Testis (tissue), 3 donors: ENCODE results near the gene ABHD2. TPM values are rescaled to one million over a fixed set of nuclear protein-coding genes. Genes with fewer than 3 reads are reported as not detected.

Experiments used
- DNase-seq: peaks from one replicate; pipeline ENCODE4 v3.0.0-alpha.2; 2019
- H3K27ac ChIP-seq, 2 donors: fragments of 200-600 bp; sonication (generic); one replicate each; pipeline ENCODE4 v1.5.1; 2019
- H3K27me3 ChIP-seq: fragments of 200-600 bp; sonication (generic); one replicate; pipeline ENCODE4 v1.5.1; 2019
- H3K36me3 ChIP-seq: fragments of 200-600 bp; sonication (generic); one replicate; pipeline ENCODE4 v1.5.1; 2017; ENCODE audit warnings: low read depth; ENCODE audit errors: missing control alignments
- H3K4me1 ChIP-seq: fragments of 200-600 bp; sonication (generic); one replicate; pipeline ENCODE4 v1.5.1; 2019
- H3K4me3 ChIP-seq, 2 donors: fragments of 200-600 bp; sonication (generic); one replicate each; pipeline ENCODE4 v1.5.1; 2017 to 2019
- H3K9me3 ChIP-seq: fragments of 200-600 bp; sonication (generic); one replicate; pipeline ENCODE4 v1.5.1; 2017
- POLR2A ChIP-seq: fragments of 450-650 bp; IDR thresholded peaks from one replicate; pipeline ENCODE4 v1.6.1; 2017; ENCODE audit warnings: antibody characterized with exemption, mild to moderate bottlenecking, moderate library complexity
- WGBS, 2 donors: methylation state at CpG; one replicate each; pipeline ENCODE4 v1.1.5; 2018; 5-methylcytosine and 5-hydroxymethylcytosine counted together
- intact Hi-C: fragments of 100-400 bp; cut with DNase I; formaldehyde crosslinking; loops from one replicate; pipeline ENCODE4 v1.15.1; 2023; ENCODE audit warnings: low total_unique reads
- polyA plus RNA-seq: library from polyadenylated mRNA; stranded (reverse); fragments of 350-450 nt; fragmentation: Illumina TruSeq; extraction: RNeasy Lipid Tissue Mini Kit (QIAGEN cat#74804); gene quantifications from one replicate; pipeline ENCODE4 v1.2.3, GENCODE V29; 2014; ENCODE audit warnings: low read depth, low replicate concordance; ENCODE audit not compliant: insufficient read depth
- total RNA-seq, 2 donors: library from RNA; depleted of rRNA; stranded (reverse); fragments of >200 nt; gene quantifications; one replicate each; pipeline ENCODE4 v1.2.3, GENCODE V29; 2016
- TF ChIP-seq, protein P1 (sequence below), 3 experiments: fragments of 450-650 bp in 2 of 3; fragments of 200-600 bp in 1 of 3; sonication (generic) in 1 of 3; IDR thresholded peaks; one replicate each; pipeline ENCODE4 v1.5.1; 2016 to 2019; ENCODE audit warnings: antibody characterized with exemption in 3 of 3, mild to moderate bottlenecking in 2 of 3, moderate library complexity in 1 of 3

ABHD2 gene
- total and polyA plus RNA-seq, 3 donors from 2014 or later: 82.5 to 214 (median 109) TPM

DNA sequence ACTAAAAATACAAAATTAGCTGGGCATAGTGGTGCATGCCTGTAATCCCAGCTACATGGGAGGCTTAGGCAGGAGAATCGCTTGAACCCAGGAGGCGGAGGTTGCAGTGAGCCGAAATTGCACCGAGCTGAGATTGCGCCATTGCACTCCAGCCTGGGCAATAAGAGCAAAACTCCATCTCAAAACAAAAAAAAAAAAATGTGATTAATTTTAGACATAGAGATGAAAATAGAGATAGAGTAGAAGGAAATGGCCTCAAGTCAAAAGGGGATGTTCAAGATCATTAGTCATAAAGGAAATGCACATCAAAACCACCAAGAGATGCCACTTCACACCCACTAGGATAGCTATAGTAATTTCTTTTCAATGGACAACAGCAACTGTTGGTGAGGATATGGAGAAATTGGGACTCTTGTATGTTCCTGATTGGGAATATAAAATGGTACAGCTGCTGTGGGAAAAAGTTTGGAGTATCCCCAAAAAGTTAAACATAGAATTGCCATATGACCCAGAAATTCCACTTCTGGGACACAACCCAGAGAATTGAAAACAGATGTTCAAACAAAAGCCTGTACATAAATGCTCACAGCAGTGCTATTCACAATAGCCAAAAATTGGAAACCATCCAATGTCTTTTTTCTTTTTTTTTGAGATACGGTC, 55.4 kb downstream of the ABHD2 start:
- H3K9me3 ChIP-seq: no peaks in the 10 kb centered on the region
- no peak overlapping the region for H3K4me3 ChIP-seq
- H3K27ac ChIP-seq: no peak overlapping the region
- H3K36me3 ChIP-seq: no peaks in the 10 kb centered on the region
- peaks cover 13% of the 10 kb centered on the region for H3K4me1 ChIP-seq
- DNase-seq: no peak
- H3K27me3 ChIP-seq: no peaks in the 10 kb centered on the region
- intact Hi-C loops: no loop called here
- TF ChIP-seq POLR2A: no peak
- TF ChIP-seq, protein P1, sequence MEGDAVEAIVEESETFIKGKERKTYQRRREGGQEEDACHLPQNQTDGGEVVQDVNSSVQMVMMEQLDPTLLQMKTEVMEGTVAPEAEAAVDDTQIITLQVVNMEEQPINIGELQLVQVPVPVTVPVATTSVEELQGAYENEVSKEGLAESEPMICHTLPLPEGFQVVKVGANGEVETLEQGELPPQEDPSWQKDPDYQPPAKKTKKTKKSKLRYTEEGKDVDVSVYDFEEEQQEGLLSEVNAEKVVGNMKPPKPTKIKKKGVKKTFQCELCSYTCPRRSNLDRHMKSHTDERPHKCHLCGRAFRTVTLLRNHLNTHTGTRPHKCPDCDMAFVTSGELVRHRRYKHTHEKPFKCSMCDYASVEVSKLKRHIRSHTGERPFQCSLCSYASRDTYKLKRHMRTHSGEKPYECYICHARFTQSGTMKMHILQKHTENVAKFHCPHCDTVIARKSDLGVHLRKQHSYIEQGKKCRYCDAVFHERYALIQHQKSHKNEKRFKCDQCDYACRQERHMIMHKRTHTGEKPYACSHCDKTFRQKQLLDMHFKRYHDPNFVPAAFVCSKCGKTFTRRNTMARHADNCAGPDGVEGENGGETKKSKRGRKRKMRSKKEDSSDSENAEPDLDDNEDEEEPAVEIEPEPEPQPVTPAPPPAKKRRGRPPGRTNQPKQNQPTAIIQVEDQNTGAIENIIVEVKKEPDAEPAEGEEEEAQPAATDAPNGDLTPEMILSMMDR (IDR thresholded peaks at IDR 0.05): no peak
- 70 to 78% methylated on average over 6 of the region's 6 CpGs for WGBS, 2 donors

DNA sequence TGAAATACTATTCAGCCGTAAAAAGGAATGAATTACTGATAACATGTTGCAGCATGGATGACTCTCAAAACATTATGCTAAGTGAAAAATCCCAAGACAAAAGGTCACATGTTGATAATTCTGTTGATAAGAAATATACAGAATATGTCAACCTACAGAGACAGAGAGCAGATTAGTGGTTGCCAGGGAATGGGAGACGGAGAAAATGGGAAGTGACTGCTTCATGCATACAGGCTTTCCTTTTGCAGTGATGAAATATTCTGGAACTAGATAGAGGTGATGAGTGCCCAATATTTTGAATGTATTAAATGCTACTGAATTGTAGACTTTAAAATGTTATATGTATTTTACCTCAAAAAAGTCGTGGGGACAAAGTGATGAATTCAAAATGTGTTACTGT, 56.2 kb downstream of the ABHD2 start:
- WGBS, 2 donors: 89 to 94% methylated on average over 3 of the region's 3 CpGs
- no peak for DNase-seq
- peaks cover 4% of the 10 kb centered on the region for H3K4me1 ChIP-seq
- no peaks in the 10 kb centered on the region for H3K9me3 ChIP-seq
- no peak overlapping the region for H3K27ac ChIP-seq
- TF ChIP-seq POLR2A: no peak
- TF ChIP-seq, protein P1 (IDR thresholded peaks at IDR 0.05): no peak
- H3K36me3 ChIP-seq: no peaks in the 10 kb centered on the region
- intact Hi-C loops: no loop called here
- no peak overlapping the region for H3K4me3 ChIP-seq
- no peaks in the 10 kb centered on the region for H3K27me3 ChIP-seq

DNA sequence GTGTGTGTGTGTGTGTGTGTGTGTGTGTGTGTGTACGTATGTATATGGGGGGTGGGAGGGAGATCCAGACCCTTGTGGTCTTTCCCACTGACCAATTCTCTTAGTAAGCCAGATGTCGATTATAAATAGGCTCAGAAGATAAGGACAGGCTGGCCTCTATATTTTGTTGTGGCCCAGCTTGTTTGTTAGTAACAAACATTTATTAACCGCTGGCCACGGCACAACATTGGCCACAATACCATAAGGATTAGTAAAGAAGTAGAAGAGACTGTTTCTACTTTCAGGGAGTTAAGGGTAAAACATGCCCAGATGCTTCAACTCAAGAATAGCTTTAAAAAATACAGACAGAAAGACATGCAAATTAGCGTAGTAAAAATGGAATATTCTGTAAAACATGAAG, 58.1 kb downstream of the ABHD2 start:
- Histone ChIP-seq H3K27me3 (no peaks in the 10 kb centered on the region), H3K9me3 (no peaks in the 10 kb centered on the region), H3K4me3 (no peak overlapping the region), H3K27ac (no peak overlapping the region), H3K4me1 (peaks cover 3% of the 10 kb centered on the region), H3K36me3 (no peaks in the 10 kb centered on the region)
- WGBS, 2 donors: 76 to 79% methylated on average over 5 of the region's 5 CpGs
- TF ChIP-seq, protein P1 (IDR thresholded peaks at IDR 0.05): no peak
- no peak for TF ChIP-seq POLR2A
- intact Hi-C loops: no loop called here
- no peak for DNase-seq

DNA sequence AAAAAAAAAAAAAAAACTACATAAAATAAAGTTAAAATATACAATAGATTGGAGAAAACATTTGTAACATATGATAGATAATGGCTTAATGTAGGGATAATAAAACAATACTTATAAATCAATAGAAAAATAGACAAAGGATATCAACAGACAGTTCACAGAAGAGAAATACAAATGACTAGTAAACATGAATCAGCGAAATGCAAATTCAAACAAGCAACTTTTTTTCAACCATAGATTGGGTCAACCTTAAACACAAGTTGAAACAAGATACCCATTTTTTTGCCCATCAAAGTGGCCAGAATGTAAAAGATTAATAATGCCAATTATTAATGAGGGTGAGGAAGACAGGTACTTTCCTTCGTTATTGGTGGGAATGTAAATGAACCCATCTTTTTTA, 59.9 kb downstream of the ABHD2 start:
- WGBS, 2 donors: 71 to 75% methylated on average over 2 of the region's 2 CpGs
- Histone ChIP-seq H3K4me1 (peaks cover 3% of the 10 kb centered on the region), H3K27me3 (no peaks in the 10 kb centered on the region), H3K4me3 (no peak overlapping the region), H3K36me3 (no peaks in the 10 kb centered on the region), H3K9me3 (no peaks in the 10 kb centered on the region), H3K27ac (no peak overlapping the region)
- DNase-seq: no peak
- intact Hi-C loops: no loop called here
- TF ChIP-seq, protein P1 (IDR thresholded peaks at IDR 0.05): no peak
- TF ChIP-seq POLR2A: no peak

DNA sequence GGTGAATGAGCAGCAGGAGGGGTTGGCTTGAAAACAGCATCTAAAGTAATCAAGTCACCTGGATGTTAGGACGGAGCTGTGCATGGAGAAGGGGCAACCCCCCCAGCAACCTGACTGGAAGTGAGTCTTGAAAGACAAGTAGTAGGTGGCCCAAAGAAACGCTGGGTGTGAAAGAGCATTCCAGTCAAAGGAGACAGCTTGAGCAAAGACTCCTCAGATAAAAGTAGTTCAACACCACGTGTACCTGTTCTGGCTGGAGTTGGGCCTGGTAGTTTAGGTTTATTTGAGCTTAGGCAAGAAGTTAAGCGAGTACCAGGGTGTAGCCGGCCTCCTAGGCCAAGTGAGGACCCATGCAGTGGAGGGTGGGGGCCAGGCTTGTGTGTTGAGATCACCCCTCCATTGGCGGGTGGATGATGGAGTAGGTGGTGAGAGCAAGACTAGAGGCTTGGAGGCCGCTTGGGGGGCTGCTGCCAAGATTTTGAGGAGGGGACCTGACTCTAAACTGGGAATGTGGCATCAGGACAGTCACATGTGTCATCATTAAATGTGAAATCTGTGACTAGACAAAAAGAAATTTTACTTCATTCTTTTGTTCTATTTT, 61.3 kb downstream of the ABHD2 start:
- no peak for DNase-seq

More for the DNA sequence above, 61.3 kb downstream of the ABHD2 start:
- H3K9me3 ChIP-seq: no peaks in the 10 kb centered on the region
- H3K4me3 ChIP-seq: no peak overlapping the region
- H3K27me3 ChIP-seq: no peaks in the 10 kb centered on the region
- no peaks in the 10 kb centered on the region for H3K36me3 ChIP-seq
- intact Hi-C loops: no loop called here
- 91 to 95% methylated on average over 7 of the region's 7 CpGs for WGBS, 2 donors
- no peak overlapping the region for H3K27ac ChIP-seq
- TF ChIP-seq, protein P1 (IDR thresholded peaks at IDR 0.05): no peak
- TF ChIP-seq POLR2A: no peak
- no peaks in the 10 kb centered on the region for H3K4me1 ChIP-seq
